PC-3 (cell line): ENCODE measurements around the gene FUT7. TPM values are rescaled to one million over a fixed set of nuclear protein-coding genes. Genes with fewer than 3 reads are reported as not detected.
A peak's percentile ranks its signal among the peaks of the same experiment; 100 is the strongest.

ENCODE experiments used
- ATAC-seq: fragments of 200-7000 bp; cut with Tn5 transposase; 2 replicates; pipeline ENCODE4 v1.9.1; 2020; ENCODE audit warnings: mild to moderate bottlenecking, moderate library complexity
- BruUV-seq: library from RNA; stranded (reverse); fragments of 400-500 nt; replicated peaks from 2 replicates; lab custom pipeline; 2021; lab: Mats Ljungman, UMichigan
- CTCF ChIA-PET: fragments of 300-600 bp; sonication (Branson Sonifier 250); formaldehyde crosslinking; loops from one replicate; lab custom pipeline; 2022; ENCODE audit warnings: antibody characterized with exemption; lab: Charles Lee
- POLR2A ChIA-PET: fragments of 300-600 bp; sonication (Branson Sonifier 250); formaldehyde crosslinking; loops from one replicate; lab custom pipeline; 2022; ENCODE audit warnings: antibody characterized with exemption; ENCODE audit not compliant: unreplicated experiment; lab: Charles Lee
- DNase-seq: peaks from one replicate; pipeline ENCODE4 v3.0.0-alpha.2; 2015
- H2AFZ ChIP-seq: fragments of 300-600 bp; sonication (generic); 2 replicates; pipeline ENCODE4 v1.6.0; 2016; ENCODE audit warnings: antibody characterized with exemption, low read length
- H3F3A ChIP-seq: fragments of 300-600 bp; sonication (generic); one replicate; pipeline ENCODE4 v1.6.0; 2017; ENCODE audit warnings: antibody characterized with exemption, low read length, control low read depth, mild to moderate bottlenecking; ENCODE audit not compliant: unreplicated experiment
- H3K27ac ChIP-seq: fragments of 300-600 bp; sonication (generic); 2 replicates; pipeline ENCODE4 v1.5.1; 2016; ENCODE audit warnings: mild to moderate bottlenecking, low read length
- H3K27me3 ChIP-seq: fragments of 300-600 bp; sonication (generic); 2 replicates; pipeline ENCODE4 v1.6.1; 2016; ENCODE audit warnings: low read length, mixed read lengths
- H3K36me3 ChIP-seq: fragments of 300-600 bp; sonication (generic); 2 replicates; pipeline ENCODE4 v1.6.1; 2016; ENCODE audit warnings: low read depth, mixed run types, low read length, mixed read lengths
- H3K4me1 ChIP-seq: fragments of 300-600 bp; sonication (generic); 2 replicates; pipeline ENCODE4 v1.5.1; 2016; ENCODE audit warnings: low read length; ENCODE audit not compliant: insufficient read depth
- H3K4me2 ChIP-seq: fragments of 300-600 bp; sonication (generic); 2 replicates; pipeline ENCODE4 v1.6.0; 2016; ENCODE audit warnings: low read length
- H3K4me3 ChIP-seq: fragments of 300-600 bp; sonication (generic); 2 replicates; pipeline ENCODE4 v1.5.1; 2016; ENCODE audit warnings: mild to moderate bottlenecking, low read length, mixed read lengths
- H3K79me2 ChIP-seq: fragments of 300-600 bp; sonication (generic); 2 replicates; pipeline ENCODE4 v1.6.1; 2017; ENCODE audit warnings: low read length, mixed read lengths
- H3K9ac ChIP-seq: fragments of 300-600 bp; sonication (generic); 2 replicates; pipeline ENCODE4 v1.6.0; 2016; ENCODE audit warnings: mild to moderate bottlenecking, low read length
- H3K9me2 ChIP-seq: fragments of 300-600 bp; sonication (generic); replicated peaks from 2 replicates; pipeline ENCODE4 v1.6.1; 2016; ENCODE audit warnings: mixed run types, low read length, mixed read lengths
- H3K9me3 ChIP-seq: fragments of 300-600 bp; sonication (generic); 2 replicates; pipeline ENCODE4 v1.6.1; 2016; ENCODE audit warnings: low read length, mixed read lengths
- H4K20me1 ChIP-seq: fragments of 300-600 bp; sonication (generic); 2 replicates; pipeline ENCODE4 v1.6.1; 2016; ENCODE audit warnings: low read length, mixed read lengths
- CTCF ChIP-seq: fragments of 300-600 bp; sonication (generic); conservative IDR thresholded peaks from 2 replicates; pipeline ENCODE4 v1.5.1; 2017; ENCODE audit warnings: antibody characterized with exemption, low read depth, mild to moderate bottlenecking, low read length
- EZH2 ChIP-seq: fragments of 300-600 bp; sonication (generic); IDR thresholded peaks from one replicate; pipeline ENCODE4 v1.6.1; 2017; ENCODE audit warnings: antibody characterized with exemption, mild to moderate bottlenecking, low read length; ENCODE audit not compliant: unreplicated experiment
- EZH2phosphoT487 ChIP-seq: fragments of 300-600 bp; sonication (generic); IDR thresholded peaks from 2 replicates; pipeline ENCODE4 v1.6.1; 2018; ENCODE audit warnings: mild to moderate bottlenecking, antibody characterized with exemption, low read length, borderline replicate concordance
- intact Hi-C: fragments of 100-400 bp; cut with micrococcal nuclease; formaldehyde crosslinking; loops from 2 replicates; pipeline ENCODE4 v1.9.0; 2023
- total RNA-seq: library from RNA; depleted of rRNA; stranded (reverse); fragments of >200 nt; gene quantifications from 2 replicates; pipeline ENCODE4 v1.2.3, GENCODE V29; 2014

Gene FUT7
- total RNA-seq, 1 experiment from 2014 or later = not detected

DNA sequence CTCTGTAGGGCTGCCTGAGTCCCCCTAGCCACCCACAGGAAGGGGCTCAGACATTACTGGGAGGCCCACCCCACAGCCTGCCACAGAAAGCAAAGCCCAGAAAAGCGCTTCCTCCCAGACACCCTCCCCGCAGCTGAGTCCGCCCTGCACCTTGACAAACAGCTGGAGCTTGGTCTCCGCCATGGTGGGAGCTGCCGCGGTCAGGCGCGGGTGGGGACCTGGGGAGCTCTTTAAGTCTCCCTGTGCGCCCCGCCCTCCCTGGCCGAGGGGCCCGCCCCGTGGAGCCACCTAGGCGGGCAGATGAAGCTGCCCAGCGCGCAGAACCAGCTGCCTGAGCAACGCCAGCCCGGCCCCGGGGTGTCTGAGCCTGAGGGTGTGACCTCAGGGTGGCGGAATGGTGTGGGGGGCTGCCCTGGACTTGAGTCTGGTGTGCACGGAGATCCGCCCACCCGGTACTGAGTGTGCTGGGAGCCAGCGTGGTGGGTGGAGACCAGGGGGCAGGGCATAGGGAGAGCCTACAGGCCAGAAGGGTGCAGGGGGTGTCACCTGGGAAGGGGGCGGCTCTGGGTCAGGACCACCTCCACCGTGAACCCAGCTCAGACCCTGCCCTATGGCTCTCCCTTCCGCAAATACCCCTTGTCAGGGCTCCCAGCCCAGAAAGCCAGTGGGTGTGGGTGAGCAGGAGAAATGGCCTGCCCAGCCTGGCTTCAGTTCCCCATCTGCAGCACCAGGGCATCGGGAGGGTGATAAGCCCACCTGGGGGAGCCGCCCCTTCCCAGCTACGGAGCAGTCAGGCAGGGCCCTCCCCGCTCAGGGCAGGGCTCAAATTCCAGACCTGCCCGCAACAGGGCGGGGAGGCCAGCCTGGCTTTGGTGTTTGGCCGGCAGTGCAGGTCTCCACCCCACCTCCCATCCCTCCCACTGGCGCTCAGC lies 35.3 kb downstream of the FUT7 start, which contains the start of gene CLIC3:
TSS of gene CLIC3 (minus strand) at position 208 of the 932 bp plus-strand sequence. CDS start at position 183, 25 bp downstream.
- intact Hi-C loops = loop anchor here (10.0 kb wide), 1 partner anchor 152 kb away; the partner anchor contains the start of genes AJM1 and PHPT1
- no TSS peak for BruUV-seq
- TF ChIP-seq EZH2 (no peak), EZH2phosphoT487 (no peak), CTCF (no peak)
- POLR2A ChIA-PET = interaction anchor here (0.7 kb wide), 1 partner anchor 82 kb away, joined by 3 read pairs; no protein-coding TSS in a partner anchor
- H3K4me2 ChIP-seq = peak within 1 kb of the TSS; percentile 77
- no peak within 1 kb of the TSS for H3K27ac ChIP-seq
- ATAC-seq (peak; percentile 49), DNase-seq (peak; percentile 60)
- H3K9me3 ChIP-seq = no peaks in the 10 kb centered on the region
- peak within 1 kb of the TSS; percentile 58 for H3K4me3 ChIP-seq
- H3K9ac ChIP-seq = no peak within 1 kb of the TSS
- H3K36me3 ChIP-seq = no peaks in the 10 kb centered on the region; the same call in 1 of the 2 replicates
- H3K9me2 ChIP-seq = no peaks in the 10 kb centered on the region
- peaks cover 16% of the 10 kb centered on the region for H3K79me2 ChIP-seq
- no peak within 1 kb of the TSS for H2AFZ ChIP-seq
- H3F3A ChIP-seq = no peaks in the 10 kb centered on the region
- no peaks in the 10 kb centered on the region for H4K20me1 ChIP-seq
- no peaks in the 10 kb centered on the region for H3K27me3 ChIP-seq
- peaks cover 27% of the 10 kb centered on the region for H3K4me1 ChIP-seq
- CTCF ChIA-PET = interaction anchor here (0.7 to 1.4 kb wide), 5 partner anchors 33 to 52 kb away, joined by 3 to 9 read pairs (median 3); partner anchors contain the start of gene FBXW5

GRCh38 chr9:136995772-136996311 lies 36.0 kb downstream of the FUT7 start:
- H3K4me2 ChIP-seq = peak overlapping the region; percentile 77
- ChIA-PET POLR2A (no interaction called here), CTCF (interaction anchor here (0.7 to 1.4 kb wide), 5 partner anchors 34 to 52 kb away, joined by 3 to 9 read pairs (median 3); partner anchors contain the start of gene FBXW5)
- H3K27ac ChIP-seq = no peak overlapping the region
- no peak for TF ChIP-seq CTCF
- TF ChIP-seq EZH2 = no peak
- TF ChIP-seq EZH2phosphoT487 = no peak
- intact Hi-C loops = loop anchor here (10.0 kb wide), 1 partner anchor 151 kb away; the partner anchor contains the start of genes AJM1 and PHPT1
- no TSS peak for BruUV-seq
- peak overlapping the region; percentile 58 for H3K4me3 ChIP-seq
- ATAC-seq (peak; percentile 4; the same call in 1 of the 2 replicates), DNase-seq (no peak)
- H3K36me3 ChIP-seq = no peaks in the 10 kb centered on the region; the same call in 1 of the 2 replicates
- no peaks in the 10 kb centered on the region for H4K20me1 ChIP-seq
- no peak overlapping the region for H3K9ac ChIP-seq
- no peaks in the 10 kb centered on the region for H3K27me3 ChIP-seq
- H3K4me1 ChIP-seq = peaks cover 27% of the 10 kb centered on the region
- no peak overlapping the region for H2AFZ ChIP-seq
- H3K9me3 ChIP-seq = no peaks in the 10 kb centered on the region
- H3F3A ChIP-seq = no peaks in the 10 kb centered on the region
- no peaks in the 10 kb centered on the region for H3K9me2 ChIP-seq
- H3K79me2 ChIP-seq = peaks cover 16% of the 10 kb centered on the region
